Fibroblast of lung (primary cell): ENCODE measurements around the gene MT1G.

Source experiments
- CTCF ChIP-seq, 2 donors: IDR thresholded peaks in 1 of 2; conservative IDR thresholded peaks in 1 of 2; 1 replicate in 1 of 2; 2 replicates in 1 of 2; pipeline ENCODE4 v1.5.1; 2011 to 2012; ENCODE audit warnings: low read length in 2 of 2, control low read depth in 1 of 2, inconsistent platforms in 1 of 2, low read depth in 1 of 2, mild to moderate bottlenecking in 1 of 2
- EZH2 ChIP-seq: IDR thresholded peaks from 2 replicates; pipeline ENCODE4 v1.5.1; 2012; ENCODE audit warnings: low read length, control low read depth, mild to moderate bottlenecking; ENCODE audit errors: missing control alignments

- TF ChIP-seq CTCF (conservative IDR thresholded peaks at IDR 0.05 in 1 of 2, IDR thresholded peaks at IDR 0.05 in 1 of 2; ENCODE audit: low read depth in 1 of 2, low read length in 2 of 2) = no peak
- no peak for TF ChIP-seq EZH2
Observed at GRCh38 chr16:56669005-56669839, 1.4 kb upstream of the MT1G start, which contains the start of gene MT1H.
